Neural cell (in vitro differentiated cells): ENCODE data around the gene SND1.

Experiments
- EZH2 ChIP-seq: fragments of 200-600, 300-800 bp; shearing (Covaris generic), sonication (generic); IDR thresholded peaks from 2 replicates; pipeline ENCODE4 v1.6.1; 2014; ENCODE audit warnings: antibody characterized with exemption, low read length, borderline replicate concordance, mild to moderate bottlenecking; ENCODE audit not compliant: insufficient read depth, poor library complexity, severe bottlenecking
- SMC3 ChIP-seq: fragments of 450-650 bp; conservative IDR thresholded peaks from 2 replicates; pipeline ENCODE4 v1.6.1; 2014; ENCODE audit warnings: antibody characterized with exemption, mild to moderate bottlenecking, moderate library complexity; ENCODE audit not compliant: poor library complexity
- TAF1 ChIP-seq: IDR thresholded peaks from 2 replicates; pipeline ENCODE4 v1.6.1; 2012; ENCODE audit warnings: low read depth
- TF ChIP-seq, protein P1 (sequence below): fragments of 450-650 bp; IDR thresholded peaks from 2 replicates; pipeline ENCODE4 v1.5.1; 2014; ENCODE audit warnings: antibody characterized with exemption, mild to moderate bottlenecking, moderate library complexity; ENCODE audit not compliant: poor library complexity, severe bottlenecking
- TF ChIP-seq, protein P2 (sequence below): IDR thresholded peaks from 2 replicates; pipeline ENCODE4 v1.6.1; 2012; ENCODE audit warnings: borderline replicate concordance

- no peak for TF ChIP-seq SMC3
- TF ChIP-seq, protein P1, sequence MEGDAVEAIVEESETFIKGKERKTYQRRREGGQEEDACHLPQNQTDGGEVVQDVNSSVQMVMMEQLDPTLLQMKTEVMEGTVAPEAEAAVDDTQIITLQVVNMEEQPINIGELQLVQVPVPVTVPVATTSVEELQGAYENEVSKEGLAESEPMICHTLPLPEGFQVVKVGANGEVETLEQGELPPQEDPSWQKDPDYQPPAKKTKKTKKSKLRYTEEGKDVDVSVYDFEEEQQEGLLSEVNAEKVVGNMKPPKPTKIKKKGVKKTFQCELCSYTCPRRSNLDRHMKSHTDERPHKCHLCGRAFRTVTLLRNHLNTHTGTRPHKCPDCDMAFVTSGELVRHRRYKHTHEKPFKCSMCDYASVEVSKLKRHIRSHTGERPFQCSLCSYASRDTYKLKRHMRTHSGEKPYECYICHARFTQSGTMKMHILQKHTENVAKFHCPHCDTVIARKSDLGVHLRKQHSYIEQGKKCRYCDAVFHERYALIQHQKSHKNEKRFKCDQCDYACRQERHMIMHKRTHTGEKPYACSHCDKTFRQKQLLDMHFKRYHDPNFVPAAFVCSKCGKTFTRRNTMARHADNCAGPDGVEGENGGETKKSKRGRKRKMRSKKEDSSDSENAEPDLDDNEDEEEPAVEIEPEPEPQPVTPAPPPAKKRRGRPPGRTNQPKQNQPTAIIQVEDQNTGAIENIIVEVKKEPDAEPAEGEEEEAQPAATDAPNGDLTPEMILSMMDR: no peak
- TF ChIP-seq TAF1: no peak
- TF ChIP-seq EZH2: no peak
- TF ChIP-seq, protein P2, sequence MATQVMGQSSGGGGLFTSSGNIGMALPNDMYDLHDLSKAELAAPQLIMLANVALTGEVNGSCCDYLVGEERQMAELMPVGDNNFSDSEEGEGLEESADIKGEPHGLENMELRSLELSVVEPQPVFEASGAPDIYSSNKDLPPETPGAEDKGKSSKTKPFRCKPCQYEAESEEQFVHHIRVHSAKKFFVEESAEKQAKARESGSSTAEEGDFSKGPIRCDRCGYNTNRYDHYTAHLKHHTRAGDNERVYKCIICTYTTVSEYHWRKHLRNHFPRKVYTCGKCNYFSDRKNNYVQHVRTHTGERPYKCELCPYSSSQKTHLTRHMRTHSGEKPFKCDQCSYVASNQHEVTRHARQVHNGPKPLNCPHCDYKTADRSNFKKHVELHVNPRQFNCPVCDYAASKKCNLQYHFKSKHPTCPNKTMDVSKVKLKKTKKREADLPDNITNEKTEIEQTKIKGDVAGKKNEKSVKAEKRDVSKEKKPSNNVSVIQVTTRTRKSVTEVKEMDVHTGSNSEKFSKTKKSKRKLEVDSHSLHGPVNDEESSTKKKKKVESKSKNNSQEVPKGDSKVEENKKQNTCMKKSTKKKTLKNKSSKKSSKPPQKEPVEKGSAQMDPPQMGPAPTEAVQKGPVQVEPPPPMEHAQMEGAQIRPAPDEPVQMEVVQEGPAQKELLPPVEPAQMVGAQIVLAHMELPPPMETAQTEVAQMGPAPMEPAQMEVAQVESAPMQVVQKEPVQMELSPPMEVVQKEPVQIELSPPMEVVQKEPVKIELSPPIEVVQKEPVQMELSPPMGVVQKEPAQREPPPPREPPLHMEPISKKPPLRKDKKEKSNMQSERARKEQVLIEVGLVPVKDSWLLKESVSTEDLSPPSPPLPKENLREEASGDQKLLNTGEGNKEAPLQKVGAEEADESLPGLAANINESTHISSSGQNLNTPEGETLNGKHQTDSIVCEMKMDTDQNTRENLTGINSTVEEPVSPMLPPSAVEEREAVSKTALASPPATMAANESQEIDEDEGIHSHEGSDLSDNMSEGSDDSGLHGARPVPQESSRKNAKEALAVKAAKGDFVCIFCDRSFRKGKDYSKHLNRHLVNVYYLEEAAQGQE: no peak
Observed at GRCh38 chr7:128056901-128057300, 404.9 kb downstream of the SND1 start.
